HG02981 (cell line): ENCODE data around the gene UBN2.
"Not testable (repeated sequence)": the region's sequence is repeated elsewhere in the genome, so short reads cannot be mapped to it uniquely, and the experiment has no call there.

Source experiments
- ATAC-seq: cut with Tn5 transposase; IDR thresholded peaks from one replicate; pipeline ENCODE4 v1.9.1; 2021; ENCODE audit warnings: mild to moderate bottlenecking, moderate library complexity; ENCODE audit not compliant: unreplicated experiment

The UBN2 gene

DNA sequence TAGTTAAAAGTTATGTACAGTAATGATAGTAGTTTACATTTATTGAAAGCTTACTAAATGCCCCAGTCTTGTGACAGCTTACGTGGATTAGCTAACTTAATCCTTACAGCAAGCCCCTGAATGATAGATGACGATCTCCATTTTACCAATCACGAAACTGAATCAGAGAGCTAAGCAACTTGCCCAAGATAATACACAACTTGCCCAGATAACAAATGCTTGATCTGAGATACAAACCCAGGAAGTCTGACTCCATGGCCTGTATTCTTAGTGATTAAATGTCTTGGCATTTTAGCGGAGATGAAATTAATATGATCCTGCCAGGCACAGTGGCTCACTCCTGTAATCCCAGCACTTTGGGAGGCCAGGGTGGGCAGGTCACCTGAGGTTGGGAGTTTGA is 63.2 kb downstream of the UBN2 start:
- no peak for ATAC-seq

DNA sequence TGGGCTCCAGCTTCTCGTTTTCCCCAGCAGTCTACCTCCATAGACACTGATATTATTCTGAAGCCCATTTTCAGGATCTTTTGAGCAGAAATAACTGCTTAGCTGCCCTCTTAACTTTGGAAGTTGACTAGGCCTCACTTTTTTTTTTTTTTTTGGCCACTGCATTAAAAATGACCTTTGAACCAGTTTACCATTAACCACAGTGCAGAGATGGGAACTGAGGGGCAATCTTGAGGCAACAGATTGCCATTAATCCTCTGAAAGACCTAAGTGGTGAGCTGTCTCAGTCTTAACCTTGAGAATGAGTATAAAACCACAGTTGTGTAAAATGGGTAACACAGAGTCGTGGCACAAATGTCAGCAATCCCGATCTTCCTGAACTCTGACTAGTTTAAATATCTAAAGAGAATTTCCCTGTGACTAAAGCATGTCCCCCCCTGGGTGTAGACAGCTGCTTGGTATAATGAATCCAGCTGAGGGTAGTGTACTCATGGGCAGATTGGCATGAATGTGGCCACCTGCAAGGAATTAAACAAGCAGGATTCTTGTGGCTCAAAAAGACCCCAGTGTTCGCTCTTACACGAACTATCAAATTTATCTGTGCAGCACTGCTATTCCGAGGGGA is 64.0 kb downstream of the UBN2 start:
- ATAC-seq, result no peak

DNA sequence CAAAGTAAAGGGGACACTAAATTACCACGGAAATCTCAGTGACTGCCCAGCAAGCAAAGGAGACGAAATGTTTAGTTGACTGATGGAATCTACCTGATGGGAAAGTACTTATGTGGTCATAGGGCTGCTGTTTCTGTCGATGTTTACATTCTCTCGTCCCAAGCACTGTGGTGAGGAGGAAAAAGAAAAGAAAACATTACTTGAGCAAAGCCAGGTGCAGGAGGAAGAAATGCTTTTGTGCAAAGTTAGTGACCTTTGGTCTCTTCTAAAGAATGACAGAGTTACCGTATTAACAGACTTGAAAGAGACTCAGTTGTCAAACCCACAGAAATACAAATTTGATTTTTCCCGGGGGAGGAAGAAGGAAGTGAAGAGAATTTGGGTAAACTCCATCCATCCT is 66.8 kb downstream of the UBN2 start:
- no peak for ATAC-seq

DNA sequence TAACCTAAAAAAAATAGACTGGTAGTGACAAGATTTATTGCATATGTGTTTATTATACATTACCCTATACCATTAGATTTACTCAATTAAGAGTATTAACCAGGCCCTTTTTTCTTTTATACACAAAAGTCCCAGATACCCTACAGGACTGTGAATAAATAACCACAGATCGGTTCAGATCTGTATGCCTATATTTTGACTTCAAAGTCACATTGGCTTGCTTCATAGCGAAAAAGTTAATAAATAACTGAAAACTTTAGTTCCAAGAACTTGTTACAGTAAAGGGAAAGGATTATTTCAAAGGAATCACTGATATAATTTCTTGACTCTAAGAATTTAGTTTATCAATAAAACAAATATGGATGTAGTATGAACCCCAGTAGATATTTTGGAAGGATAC is 68.3 kb downstream of the UBN2 start:
- no peak for ATAC-seq

DNA sequence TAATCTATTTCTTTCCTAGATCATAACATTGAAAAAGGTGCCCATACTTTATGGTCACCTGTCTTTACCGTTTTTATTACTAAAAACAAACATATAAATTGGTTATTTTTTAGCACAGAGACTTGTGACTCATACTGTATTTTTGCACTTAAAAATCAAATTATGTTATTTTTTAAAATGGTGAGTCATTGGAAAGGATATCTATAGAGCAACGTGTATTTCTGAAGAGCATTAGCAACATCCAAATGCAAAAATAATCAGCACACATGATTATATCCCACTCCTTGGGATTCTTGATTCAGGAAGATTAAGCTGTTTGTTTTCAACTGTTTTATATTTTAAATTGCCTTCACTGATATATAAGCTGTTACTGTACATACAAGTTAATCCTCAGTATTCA is 69.4 kb downstream of the UBN2 start:
- no peak for ATAC-seq

DNA sequence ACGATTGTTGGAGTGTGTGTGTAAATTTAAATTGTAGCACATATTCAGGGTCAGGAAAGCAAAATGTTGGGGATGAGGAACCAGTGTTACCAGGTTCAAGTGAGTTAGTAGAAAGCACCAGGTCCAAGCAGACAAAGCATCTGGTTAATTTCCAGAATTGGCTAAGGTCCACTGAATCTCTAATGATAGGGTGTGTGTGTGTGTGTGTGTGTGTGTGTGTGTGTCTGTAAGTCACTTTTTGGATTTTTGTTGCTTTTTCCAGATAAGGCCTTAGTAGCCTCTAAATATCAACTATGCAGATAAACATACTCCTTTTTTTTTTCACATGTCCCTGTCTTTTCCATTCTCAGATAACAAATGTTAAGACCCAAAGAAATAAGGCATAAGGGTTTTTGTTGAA is 73.5 kb downstream of the UBN2 start:
- ATAC-seq, result no peak

DNA sequence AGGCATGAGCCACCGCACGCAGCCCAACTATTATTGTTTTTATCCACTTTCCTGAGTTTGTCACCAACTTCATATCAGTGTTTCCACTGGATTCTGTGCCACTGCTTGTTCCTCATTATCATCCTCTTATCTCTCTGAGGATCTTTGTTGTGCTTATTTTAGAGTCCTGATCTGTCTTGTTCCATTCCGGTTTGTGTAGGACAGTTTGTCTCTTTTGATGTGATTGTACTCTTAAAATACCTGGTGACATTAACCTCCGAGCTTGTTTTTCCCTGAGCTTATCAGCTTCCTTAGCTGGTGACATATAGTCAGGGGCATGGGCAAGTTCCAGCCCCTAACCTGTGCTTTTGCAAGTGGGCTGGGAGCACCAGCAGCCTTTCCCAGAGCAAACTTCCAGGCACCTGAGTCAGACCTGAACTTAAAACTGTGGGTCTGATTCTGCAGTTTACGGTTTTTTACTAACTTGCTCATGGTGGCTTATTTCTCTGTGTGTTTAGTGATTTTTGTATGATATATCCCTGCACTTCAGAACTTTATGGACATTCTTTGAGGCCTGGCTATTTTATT is 87.0 kb downstream of the UBN2 start:
- ATAC-seq, result no peak

DNA sequence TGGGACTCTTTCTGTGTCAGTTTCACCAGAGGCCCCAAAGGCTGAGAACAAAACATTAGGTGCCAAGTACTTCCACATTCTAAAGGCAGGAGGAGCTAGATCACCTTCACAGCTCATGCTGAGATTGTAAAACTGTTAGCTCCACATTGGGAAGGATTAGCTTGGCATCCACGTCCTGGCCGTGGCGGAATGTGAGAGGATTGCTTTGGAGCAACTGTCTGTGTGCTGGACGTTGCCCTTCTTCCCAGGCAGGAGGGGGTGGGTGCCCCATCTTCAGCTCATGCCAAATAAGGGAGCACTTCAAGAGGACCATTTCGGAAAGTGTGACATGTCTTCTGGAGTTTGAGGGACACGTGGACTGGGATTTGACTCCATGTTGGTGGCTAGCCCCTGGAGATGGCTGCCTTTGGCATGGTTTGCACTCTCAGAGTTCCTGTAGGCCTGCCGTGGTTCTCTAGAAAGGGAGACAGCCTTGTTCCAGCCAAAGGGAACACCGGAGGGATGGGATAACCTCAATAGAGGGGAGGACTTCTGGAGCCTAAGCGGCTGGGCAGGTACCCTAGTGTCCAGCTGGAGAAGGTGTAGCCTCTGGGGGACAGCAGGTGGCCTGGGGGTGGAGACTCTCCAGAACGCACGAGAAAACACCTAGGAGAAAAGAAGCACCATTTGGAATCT is 90.2 kb downstream of the UBN2 start:
- no peak for ATAC-seq

DNA sequence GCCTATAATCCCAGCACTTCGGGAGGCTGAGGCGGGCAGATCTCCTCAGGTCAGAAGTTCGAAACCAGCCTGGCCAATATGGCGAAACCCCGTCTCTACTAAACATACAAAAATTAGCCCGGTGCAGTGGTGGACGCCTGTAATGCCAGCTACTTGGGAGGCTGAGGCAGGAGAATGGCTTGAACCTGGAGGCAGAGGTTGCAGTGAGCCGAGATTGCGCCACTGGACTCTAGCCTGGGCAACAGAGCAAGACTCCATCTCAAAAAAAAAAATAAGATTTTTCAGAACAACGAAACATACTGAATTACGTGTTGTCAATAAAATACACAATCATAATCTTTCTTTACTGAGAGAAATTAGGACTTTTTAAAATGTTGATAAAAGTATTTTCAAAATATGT is 93.7 kb downstream of the UBN2 start:
- not testable (repeated sequence) for ATAC-seq

DNA sequence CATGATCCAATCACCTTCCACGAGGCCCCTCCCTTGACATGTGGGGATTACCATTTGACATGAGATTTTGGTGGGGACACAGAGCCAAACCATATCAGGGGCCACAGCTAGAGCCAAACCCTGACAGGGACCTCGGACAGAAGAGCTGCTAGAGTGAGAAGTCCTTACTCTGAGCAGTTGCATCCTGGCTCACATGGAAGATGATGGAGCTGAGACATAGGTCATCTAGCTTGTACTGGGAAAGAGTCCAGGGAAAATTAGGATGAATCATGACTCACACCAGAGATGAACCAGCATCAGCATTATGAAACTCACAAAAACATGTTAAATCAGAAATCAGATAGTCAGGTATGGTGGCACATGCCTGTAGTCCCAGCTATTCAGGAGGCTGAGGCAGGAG is 97.3 kb downstream of the UBN2 start:
- no peak for ATAC-seq

DNA sequence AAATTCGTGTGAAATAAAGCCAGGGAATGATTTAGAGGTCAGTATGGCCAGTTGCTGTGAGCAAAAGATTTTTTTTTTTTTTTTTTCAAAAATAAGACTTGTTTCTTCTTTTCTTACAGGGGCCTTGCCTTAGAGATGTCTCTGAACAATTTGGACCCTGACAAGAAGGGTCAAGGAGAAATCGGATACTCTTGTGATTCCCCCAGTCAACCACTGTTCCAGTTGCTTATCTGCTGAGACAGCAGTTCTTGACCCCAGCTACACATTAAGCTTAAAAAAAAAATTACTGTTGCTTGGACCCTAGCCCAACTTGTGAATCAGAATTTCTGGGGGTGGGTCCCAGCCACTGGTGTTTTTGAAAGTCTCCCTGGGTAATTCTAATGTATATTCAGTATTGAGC is 98.1 kb downstream of the UBN2 start:
- ATAC-seq, result no peak

DNA sequence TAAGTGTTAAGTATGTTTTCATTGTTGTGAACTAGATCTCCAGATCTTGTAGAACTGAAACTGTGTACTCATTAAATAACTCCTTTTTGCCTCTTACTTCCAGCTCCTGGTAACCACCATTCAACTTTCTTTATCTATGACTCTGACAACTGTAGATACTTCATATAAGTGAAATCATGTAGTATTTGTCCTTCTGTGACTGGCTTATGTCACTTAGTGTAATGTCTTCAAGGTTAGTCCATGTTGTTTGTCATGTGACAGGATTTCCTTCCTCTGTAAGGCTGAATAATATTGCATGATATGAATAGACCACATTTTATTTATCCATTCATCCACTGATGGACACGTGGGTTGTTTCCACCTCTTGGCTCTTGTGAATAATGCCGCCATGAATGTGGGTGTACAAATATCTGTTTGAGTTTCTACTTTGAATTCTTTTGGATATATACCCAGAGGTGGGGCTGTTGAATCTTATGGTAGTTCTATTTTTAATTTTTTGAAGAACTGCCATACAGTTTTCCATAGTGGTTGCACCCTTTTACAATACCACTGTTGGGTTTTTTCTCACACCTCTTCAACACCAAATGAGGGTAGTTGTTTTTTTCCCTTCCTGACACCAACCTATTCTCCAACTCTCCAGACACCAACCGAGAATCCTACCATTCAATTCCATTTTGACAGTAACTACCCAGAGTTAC is 99.4 kb downstream of the UBN2 start:
- ATAC-seq, result no peak

DNA sequence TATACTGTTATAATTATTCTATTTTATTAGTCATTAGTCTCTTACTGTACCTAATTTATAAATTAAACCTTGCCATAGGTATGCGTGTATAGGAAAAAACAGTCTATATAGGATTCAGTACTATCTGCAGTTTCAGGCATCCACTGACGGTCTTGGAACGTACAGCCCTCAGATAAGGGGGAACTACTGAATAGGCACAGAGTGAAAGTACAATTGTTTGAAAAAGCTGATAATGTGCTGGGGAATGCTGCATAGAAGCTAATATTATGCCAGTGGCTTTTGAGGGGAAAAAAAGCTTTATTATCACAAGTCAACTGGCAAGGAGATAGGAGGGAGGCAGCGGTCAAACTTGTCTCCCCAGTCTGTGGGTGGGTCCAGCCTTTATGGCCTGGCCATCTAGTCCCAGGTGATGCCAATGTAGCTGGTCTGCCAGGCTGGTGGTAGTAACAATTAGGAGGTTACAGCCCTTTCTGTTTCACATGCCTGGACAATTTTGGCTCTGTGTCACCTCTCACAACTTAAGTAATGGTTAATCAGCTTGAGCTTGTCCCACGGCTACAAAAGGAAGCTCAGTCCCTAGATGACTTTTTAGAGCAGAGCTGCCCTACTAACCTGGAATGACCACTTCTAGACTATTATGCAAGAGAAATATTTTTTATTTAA is 101.8 kb downstream of the UBN2 start:
- no peak for ATAC-seq

DNA sequence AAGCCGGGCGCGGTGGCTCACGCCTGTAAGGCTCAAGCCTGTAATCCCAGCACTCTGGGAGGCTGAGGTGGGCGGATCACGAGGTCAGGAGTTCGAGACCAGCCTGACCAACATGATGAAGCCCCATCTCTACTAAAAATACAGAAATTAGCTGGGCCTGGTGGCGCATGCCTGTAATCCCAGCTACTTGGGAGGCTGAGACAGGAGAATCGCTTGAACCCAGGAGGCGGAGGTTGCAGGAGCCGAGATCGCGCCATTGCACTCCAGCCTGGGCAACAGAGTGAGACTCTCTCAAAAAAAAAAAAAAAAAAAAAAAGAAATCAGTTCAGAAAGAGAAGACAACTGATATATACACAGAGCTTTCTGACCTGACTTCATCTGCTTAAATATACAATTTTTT is 102.4 kb downstream of the UBN2 start:
- not testable (repeated sequence) for ATAC-seq

DNA sequence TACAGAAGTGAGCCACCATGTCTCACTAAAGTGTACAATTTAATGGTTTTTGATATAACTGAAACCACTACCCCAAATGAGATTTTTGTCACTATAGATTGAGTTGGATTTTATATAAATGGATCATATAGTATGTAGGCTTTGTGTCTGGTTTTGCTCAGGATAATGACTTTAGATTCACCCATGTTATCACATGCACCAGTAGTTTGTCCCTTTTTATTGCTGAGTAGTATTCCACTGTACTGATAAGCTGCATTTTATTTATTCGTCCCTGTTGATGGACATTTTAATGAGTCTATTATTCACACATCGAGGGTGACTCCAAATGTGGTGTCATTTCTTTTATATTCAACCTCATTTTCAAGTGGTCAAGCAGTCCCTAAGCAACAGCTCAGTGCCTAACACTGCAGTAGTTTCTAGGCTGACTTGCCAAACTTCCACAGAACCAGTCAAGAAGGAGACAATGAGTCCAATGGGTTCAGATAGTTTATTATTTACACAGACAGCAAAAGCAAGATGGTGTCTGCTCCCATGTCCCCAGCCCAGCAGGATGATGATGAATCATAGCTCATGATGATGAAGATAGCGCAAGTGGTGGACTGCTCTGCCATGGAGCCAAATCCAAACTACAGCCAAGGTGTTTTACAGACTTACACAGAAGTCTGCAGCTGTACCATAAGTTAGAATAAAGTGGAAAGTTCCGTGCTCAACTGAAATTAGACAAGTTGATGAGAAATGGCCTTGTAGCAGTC is 103.5 kb downstream of the UBN2 start:
- no peak for ATAC-seq

DNA sequence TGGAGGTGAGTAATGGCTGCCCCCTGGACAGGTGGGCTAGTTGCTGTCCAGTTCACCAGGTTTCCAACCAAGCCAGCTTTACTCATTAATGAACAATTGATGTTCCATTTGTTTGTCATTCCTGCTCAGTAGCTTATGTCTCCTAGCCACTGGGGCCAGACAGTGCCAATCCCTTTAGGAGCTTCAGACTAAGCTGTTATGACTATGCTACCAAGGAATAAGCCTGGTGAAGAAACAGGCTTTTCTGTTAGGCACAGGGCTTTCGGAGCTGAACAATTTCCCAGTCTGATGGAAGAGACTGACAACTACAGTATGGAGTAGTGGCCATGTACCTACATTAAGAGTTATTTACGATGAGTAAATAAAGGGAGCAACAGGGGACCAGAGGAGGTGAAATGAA is 108.0 kb downstream of the UBN2 start:
- ATAC-seq, result no peak

DNA sequence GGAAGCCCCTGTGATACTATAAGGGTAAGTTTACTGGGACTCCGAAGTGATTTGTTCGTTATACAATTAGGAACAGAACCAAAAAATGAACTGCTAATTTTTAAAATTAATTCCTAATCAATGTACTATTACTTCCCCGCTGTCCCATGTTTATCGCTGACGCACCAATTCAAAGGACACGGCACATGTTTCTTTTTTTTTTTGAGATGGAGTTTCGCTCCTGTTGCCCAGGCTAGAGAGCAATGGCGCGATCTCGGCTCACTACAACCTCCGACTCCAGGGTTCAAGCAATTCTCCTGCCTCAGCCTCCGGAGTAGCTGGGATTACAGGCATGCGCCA is 108.6 kb downstream of the UBN2 start:
- ATAC-seq, result no peak

DNA sequence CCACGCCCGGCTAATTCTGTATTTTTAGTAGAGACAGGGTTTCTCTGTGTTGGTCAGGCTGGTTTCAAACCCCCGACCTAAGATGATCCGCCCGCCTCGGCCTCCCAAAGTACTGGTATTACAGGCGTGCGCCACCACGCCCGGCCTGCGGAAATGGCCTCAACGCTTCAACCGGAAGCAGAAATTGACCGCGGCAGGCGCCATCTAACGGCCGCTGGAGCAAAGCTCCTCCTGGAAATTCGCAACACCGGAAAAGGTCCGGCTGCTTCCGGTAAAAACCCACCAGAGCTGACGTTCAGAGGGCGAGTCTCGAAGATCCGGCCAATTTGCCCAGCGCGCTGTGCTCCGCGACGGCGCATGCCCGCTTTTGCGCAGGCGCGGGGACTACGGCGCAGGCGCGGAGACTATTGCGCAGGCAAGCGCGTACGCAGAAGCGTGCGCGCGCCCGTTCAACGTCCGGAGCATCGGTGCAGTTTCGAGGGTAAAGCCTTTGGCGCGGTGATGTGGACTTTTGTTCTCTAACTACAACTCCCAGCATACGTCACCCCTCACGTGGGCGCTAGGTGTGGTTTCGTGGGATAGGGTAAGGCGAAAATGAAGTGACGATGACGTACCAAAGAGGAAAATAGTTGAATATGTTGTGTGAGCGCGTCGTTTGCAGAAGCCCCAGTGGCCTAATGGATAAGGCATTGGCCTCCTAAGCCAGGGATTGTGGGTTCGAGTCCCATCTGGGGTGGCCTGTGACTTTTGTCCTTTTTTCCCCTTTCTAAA is 109.2 kb downstream of the UBN2 start:
- peak; percentile 76 for ATAC-seq

DNA sequence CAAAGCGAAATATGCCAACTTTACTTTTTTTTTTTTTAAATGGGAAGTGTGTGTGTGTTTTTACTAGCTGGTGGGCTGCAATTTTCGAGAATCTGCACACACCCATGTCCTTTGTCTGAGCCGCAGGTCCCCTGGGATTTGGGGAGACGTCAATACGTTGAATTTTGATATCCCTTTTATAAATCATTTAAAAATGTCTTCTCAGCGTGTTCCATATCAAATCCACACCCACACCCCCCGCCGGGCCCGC is 109.7 kb downstream of the UBN2 start:
- no peak for ATAC-seq

DNA sequence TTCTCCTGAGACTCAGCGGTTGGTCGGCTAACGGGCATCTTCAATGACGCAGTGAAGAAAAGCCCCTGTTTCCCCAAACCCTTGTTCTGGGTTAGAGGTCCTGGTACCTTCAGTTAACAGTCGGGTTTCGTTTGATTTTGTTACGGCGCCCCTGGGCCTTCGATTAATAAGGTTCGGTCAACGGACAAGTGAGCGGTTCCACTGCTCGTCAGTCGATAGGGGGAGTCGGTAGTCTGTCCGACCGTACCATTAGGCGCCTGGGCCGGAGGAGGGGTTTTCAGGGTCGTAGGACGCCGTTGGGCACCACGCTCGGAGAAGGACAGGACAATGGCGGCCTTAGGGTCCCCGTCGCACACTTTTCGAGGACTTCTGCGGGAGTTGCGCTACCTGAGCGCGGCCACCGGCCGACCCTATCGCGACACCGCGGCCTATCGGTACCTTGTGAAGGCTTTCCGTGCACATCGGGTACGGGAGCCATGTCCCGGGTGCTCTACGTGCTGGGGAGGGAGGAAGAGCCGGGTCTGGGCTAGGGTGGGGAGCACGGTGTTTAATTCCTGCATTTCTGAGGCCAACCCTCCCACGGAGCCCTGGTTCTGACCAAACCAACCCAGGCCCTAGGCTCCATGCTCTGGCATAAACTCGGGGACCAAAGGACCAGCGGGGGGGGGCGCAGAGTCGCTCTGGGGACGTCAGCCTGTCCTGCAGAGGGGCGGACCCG is 110.2 kb downstream of the UBN2 start, which contains the start of gene FMC1:
FMC1 (plus strand) TSS at position 280 of the 718 bp plus-strand sequence; CDS start at position 328, 48 bp downstream.
- peak; percentile 50 for ATAC-seq
